H1 (cell line): ENCODE data around the gene ZNF618. TPM values are rescaled to one million over a fixed set of nuclear protein-coding genes. Genes with fewer than 3 reads are reported as not detected.

Experiments used
- CTCF ChIA-PET: fragments of 300-600 bp; sonication (Branson Sonifier 250); formaldehyde crosslinking; loops from one replicate; lab custom pipeline; 2021; ENCODE audit not compliant: partially characterized antibody; lab: Charles Lee
- POLR2A ChIA-PET: fragments of 300-600 bp; sonication (Branson Sonifier 250); formaldehyde crosslinking; loops from one replicate; lab custom pipeline; 2021; ENCODE audit warnings: inconsistent platforms; ENCODE audit not compliant: partially characterized antibody; lab: Charles Lee
- DNase-seq, 2 experiments: peaks; one replicate each; pipeline versions ENCODE4 v3.0.0 to v3.0.0-alpha.2; 2010 to 2022; ENCODE audit warnings: low spot score in 2 of 2, low read depth in 1 of 2, mixed read lengths in 1 of 2
- FAIRE-seq: peaks from 2 replicates; lab custom pipeline; 2011; peaks lifted over from hg19 to GRCh38; lab: Jason Lieb, UNC
- H2AFZ ChIP-seq: 2 replicates; pipeline ENCODE4 v1.8.1; 2012; ENCODE audit warnings: low read length, inconsistent platforms
- H2AK5ac ChIP-seq: 2 replicates; pipeline ENCODE4 v1.6.1; 2013; ENCODE audit warnings: low read depth, low read length
- H2BK120ac ChIP-seq: replicated peaks from 2 replicates; pipeline ENCODE3; 2013; ENCODE audit warnings: low read depth, low read length, inconsistent platforms
- H2BK12ac ChIP-seq: 2 replicates; pipeline ENCODE4 v1.6.1; 2013; ENCODE audit warnings: low read depth, low read length
- H2BK15ac ChIP-seq: 2 replicates; pipeline ENCODE4 v1.6.1; 2013; ENCODE audit warnings: low read length
- H2BK20ac ChIP-seq: 2 replicates; pipeline ENCODE4 v1.6.1; 2013; ENCODE audit warnings: low read length
- H2BK5ac ChIP-seq: 2 replicates; pipeline ENCODE4 v1.6.1; 2013; ENCODE audit warnings: low read depth, low read length
- H3K14ac ChIP-seq: 2 replicates; pipeline ENCODE4 v1.6.1; 2013; ENCODE audit warnings: inconsistent platforms; ENCODE audit not compliant: insufficient read length
- H3K18ac ChIP-seq: 2 replicates; pipeline ENCODE4 v1.6.1; 2013; ENCODE audit warnings: low read length; ENCODE audit errors: extremely low read depth
- H3K23ac ChIP-seq: 2 replicates; pipeline ENCODE4 v1.6.1; 2013; ENCODE audit warnings: inconsistent platforms; ENCODE audit not compliant: insufficient read length
- H3K23me2 ChIP-seq: 2 replicates; pipeline ENCODE4 v1.6.1; 2013; ENCODE audit warnings: low read depth, low read length
- H3K27ac ChIP-seq: 2 replicates; pipeline ENCODE4 v1.6.1; 2011; ENCODE audit warnings: low read depth, low read length, inconsistent platforms
- H3K27me3 ChIP-seq, 4 experiments: replicated peaks in 1 of 4; 1 replicate in 1 of 4; 2 replicates in 3 of 4; pipeline versions ENCODE4 v1.6.1 to v1.8.1; 2011 to 2013; ENCODE audit warnings: low read length in 3 of 4, mild to moderate bottlenecking in 3 of 4, inconsistent platforms in 2 of 4, mixed read lengths in 2 of 4, moderate library complexity in 1 of 4; ENCODE audit not compliant: control insufficient read depth in 3 of 4, insufficient read depth in 3 of 4; ENCODE audit errors: extremely low read depth in 1 of 4
- H3K36me3 ChIP-seq, 4 experiments: 2 replicates each; pipeline versions ENCODE4 v1.6.1 to v1.8.1; 2011 to 2013; ENCODE audit warnings: mild to moderate bottlenecking in 4 of 4, low read length in 3 of 4, moderate library complexity in 2 of 4, control low read depth in 1 of 4, inconsistent platforms in 1 of 4; ENCODE audit not compliant: insufficient read depth in 4 of 4, control insufficient read depth in 2 of 4
- H3K4ac ChIP-seq: replicated peaks from 2 replicates; pipeline ENCODE3; 2013; ENCODE audit warnings: low read length, low read depth, mixed read lengths, inconsistent platforms; ENCODE audit not compliant: insufficient read length
- H3K4me1 ChIP-seq, 4 experiments: replicated peaks in 1 of 4; 1 replicate in 1 of 4; 2 replicates in 3 of 4; pipeline versions ENCODE4 v1.6.1 to v1.8.1; 2011 to 2013; ENCODE audit warnings: low read length in 3 of 4, inconsistent platforms in 2 of 4, mixed read lengths in 1 of 4; ENCODE audit not compliant: insufficient read depth in 4 of 4, control insufficient read depth in 3 of 4
- H3K4me2 ChIP-seq, 2 experiments: 2 replicates each; pipeline versions ENCODE4 v1.6.1 to v1.8.1; 2011 to 2013; ENCODE audit warnings: low read depth in 2 of 2, low read length in 2 of 2, control low read depth in 1 of 2, inconsistent platforms in 1 of 2, mild to moderate bottlenecking in 1 of 2; ENCODE audit not compliant: insufficient read depth in 1 of 2
- H3K4me3 ChIP-seq, 4 experiments: fragments of 200-600, 300-600 bp in 1 of 4; sonication (generic), shearing (Covaris generic), sonication (Bioruptor Twin) in 1 of 4; 2 replicates each; pipeline versions ENCODE4 v1.5.1 to v1.8.1; 2011 to 2016; ENCODE audit warnings: low read length in 4 of 4, low read depth in 3 of 4, control low read depth in 2 of 4, inconsistent platforms in 2 of 4, mild to moderate bottlenecking in 2 of 4, mixed read lengths in 1 of 4, moderate library complexity in 1 of 4; ENCODE audit not compliant: insufficient read depth in 2 of 4; ENCODE audit errors: extremely low read depth in 1 of 4
- H3K56ac ChIP-seq: replicated peaks from 2 replicates; pipeline ENCODE3; 2013; ENCODE audit warnings: low read depth, mild to moderate bottlenecking, mixed read lengths, low read length, inconsistent platforms; ENCODE audit not compliant: insufficient read length
- H3K79me1 ChIP-seq: 2 replicates; pipeline ENCODE4 v1.6.1; 2013; ENCODE audit warnings: low read depth, low read length, control low read depth
- H3K79me2 ChIP-seq, 2 experiments: 2 replicates each; pipeline versions ENCODE4 v1.6.1 to v1.8.1; 2012 to 2013; ENCODE audit warnings: low read length in 2 of 2, mild to moderate bottlenecking in 2 of 2, inconsistent platforms in 1 of 2; ENCODE audit not compliant: insufficient read depth in 2 of 2, control insufficient read depth in 1 of 2
- H3K9ac ChIP-seq, 4 experiments: replicated peaks in 1 of 4; 1 replicate in 1 of 4; 2 replicates in 3 of 4; pipeline versions ENCODE4 v1.6.1 to v1.8.1; 2011 to 2013; ENCODE audit warnings: low read depth in 3 of 4, low read length in 3 of 4, control low read depth in 2 of 4, mild to moderate bottlenecking in 2 of 4, moderate library complexity in 2 of 4, inconsistent platforms in 1 of 4; ENCODE audit errors: extremely low read depth in 1 of 4
- H3K9me3 ChIP-seq, 2 experiments: 2 replicates each; pipeline versions ENCODE4 v1.6.1 to v1.8.1; 2012 to 2013; ENCODE audit warnings: mild to moderate bottlenecking in 2 of 2, moderate library complexity in 2 of 2, control low read depth in 1 of 2, inconsistent platforms in 1 of 2, low read depth in 1 of 2, low read length in 1 of 2, mixed read lengths in 1 of 2; ENCODE audit not compliant: insufficient read depth in 2 of 2
- H4K20me1 ChIP-seq, 2 experiments: replicated peaks in 1 of 2; 2 replicates each; pipeline versions ENCODE3 to v1.8.1; 2011 to 2013; ENCODE audit warnings: inconsistent platforms in 2 of 2, low read length in 2 of 2, mild to moderate bottlenecking in 1 of 2; ENCODE audit not compliant: insufficient read depth in 2 of 2, control insufficient read depth in 1 of 2
- H4K5ac ChIP-seq: 2 replicates; pipeline ENCODE4 v1.6.1; 2013; ENCODE audit warnings: low read length, low read depth, mixed read lengths, inconsistent platforms; ENCODE audit not compliant: insufficient read length
- H4K8ac ChIP-seq: 2 replicates; pipeline ENCODE4 v1.8.0; 2013; ENCODE audit warnings: mild to moderate bottlenecking, moderate library complexity, low read length, inconsistent platforms; ENCODE audit not compliant: insufficient read depth; ENCODE audit errors: extremely low read depth
- H4K91ac ChIP-seq: replicated peaks from 2 replicates; pipeline ENCODE3; 2013; ENCODE audit warnings: low read length, mixed read lengths, inconsistent platforms; ENCODE audit not compliant: insufficient read length
- EP300 ChIP-seq, 2 experiments: IDR thresholded peaks; 1 replicate in 1 of 2; 2 replicates in 1 of 2; pipeline ENCODE4 v1.6.1; 2011 to 2012; ENCODE audit warnings: low read depth in 2 of 2, low read length in 2 of 2, mild to moderate bottlenecking in 2 of 2, borderline replicate concordance in 1 of 2, inconsistent platforms in 1 of 2, moderate library complexity in 1 of 2
- JUN ChIP-seq: IDR thresholded peaks from 2 replicates; pipeline ENCODE4 v1.6.1; 2011; ENCODE audit warnings: low read depth, mild to moderate bottlenecking, improper control_type of control experiment, low read length
- RAD21 ChIP-seq, 2 experiments: IDR thresholded peaks in 1 of 2; conservative IDR thresholded peaks in 1 of 2; 2 replicates each; pipeline ENCODE4 v1.6.1; 2011; ENCODE audit warnings: low read depth in 2 of 2, low read length in 2 of 2, improper control_type of control experiment in 1 of 2, inconsistent platforms in 1 of 2, mild to moderate bottlenecking in 1 of 2, moderate library complexity in 1 of 2
- SAP30 ChIP-seq: fragments of 300-600 bp; sonication (generic); IDR thresholded peaks from 2 replicates; pipeline ENCODE4 v1.7.1; 2012; ENCODE audit warnings: low read length, moderate library complexity, mild to moderate bottlenecking, inconsistent platforms; ENCODE audit not compliant: insufficient read depth, insufficient replicate concordance
- SP4 ChIP-seq: IDR thresholded peaks from 2 replicates; pipeline ENCODE4 v1.6.1; 2012; ENCODE audit warnings: low read length, inconsistent platforms
- WGBS, 2 experiments: shearing (Covaris generic) in 1 of 2; methylation state at CpG; one replicate each; pipeline versions ENCODE4 v1.1.6 to v1.1.7; 2013 to 2015; ENCODE audit warnings: low lambda C conversion rate in 2 of 2, mixed read lengths in 2 of 2, inconsistent platforms in 1 of 2, low coverage in 1 of 2, missing lambda C conversion rate in 1 of 2; ENCODE audit not compliant: insufficient replicate concordance in 2 of 2, insufficient coverage in 1 of 2, insufficient read length in 1 of 2; ENCODE audit errors: extremely low coverage in 1 of 2, missing lambda C conversion rate in 1 of 2; 5-methylcytosine and 5-hydroxymethylcytosine counted together
- polyA plus RNA-seq, 7 experiments: library from polyadenylated mRNA; depleted of rRNA in 3 of 7; stranded (reverse) in 5 of 7; unstranded in 2 of 7; fragments of >200 nt in 5 of 7; fragments of 200-250 nt in 2 of 7; gene quantifications; 1 replicate in 5 of 7; 2 replicates in 1 of 7; 4 replicates in 1 of 7; pipeline versions ENCODE4 v1.2.1 to v1.2.3, GENCODE V29; 2011 to 2013; ENCODE audit warnings: missing spikeins in 2 of 7, mixed read lengths in 2 of 7
- total RNA-seq: library from RNA; stranded (reverse); fragmentation: NEBNext Ultra II Directional; extraction: Animal tissue kit (Norgen Biotek cat#: 25700); gene quantifications from 2 replicates; pipeline ENCODE4 v1.2.1, GENCODE V29; 2021

ZNF618 gene
- total and polyA plus RNA-seq, 2 of the 8 experiments (the other 6 are each of a cell fraction or from before 2014, with no cell fraction given): 9.6 to 28.5 TPM

DNA sequence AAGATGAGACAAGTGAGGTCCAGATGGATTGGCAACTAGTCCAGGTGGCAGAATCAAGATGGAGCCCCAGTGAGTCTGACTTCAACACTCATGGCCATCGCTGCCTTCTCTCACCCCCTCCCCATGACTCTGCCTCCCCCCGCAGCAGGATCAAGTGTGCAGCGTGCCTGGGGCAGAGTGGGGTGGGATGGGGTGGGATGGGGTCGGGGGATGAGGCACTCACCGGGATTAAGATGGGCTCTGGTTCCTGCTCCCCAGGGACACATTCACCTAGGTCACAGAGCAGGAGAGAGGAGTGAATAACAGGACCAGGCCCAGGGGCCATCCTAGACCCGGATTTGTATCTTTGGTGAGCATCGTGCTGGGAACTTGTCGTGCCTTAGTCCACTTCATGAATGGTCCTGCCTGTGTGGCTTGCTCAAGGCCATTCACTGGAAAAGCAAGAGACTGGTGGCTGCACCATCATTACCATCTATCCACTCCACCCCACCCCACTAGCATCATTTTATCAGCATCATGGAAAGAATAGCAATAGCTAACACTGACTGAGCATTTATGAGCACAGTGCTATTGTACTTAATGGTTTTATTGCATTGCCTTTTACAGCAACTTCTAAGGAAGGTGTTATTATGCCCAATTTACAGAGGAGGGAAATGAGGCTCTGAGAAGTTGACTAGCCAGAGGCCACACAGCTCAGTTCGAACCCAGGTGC is 193.5 kb downstream of the ZNF618 start:
- Histone ChIP-seq H3K79me2 (no peaks in the 10 kb centered on the region), H2AFZ (no peak overlapping the region), H4K8ac (no peak overlapping the region), H3K18ac (no peak overlapping the region), H3K36me3 (no peaks in the 10 kb centered on the region), H2BK12ac (0 out of 2 replicates have a peak overlapping the region, but pooled peaks have one; percentile 27), H3K23ac (no peak overlapping the region), H2BK120ac (no peak overlapping the region), H3K4me2 (no peak overlapping the region), H3K27me3 (no peaks in the 10 kb centered on the region), H2BK20ac (no peak overlapping the region), H4K20me1 (no peaks in the 10 kb centered on the region), H4K5ac (no peak overlapping the region), H2BK5ac (no peak overlapping the region), H3K4me3 (no peak overlapping the region), H3K4me1 (no peaks in the 10 kb centered on the region), H3K56ac (no peak overlapping the region), H2BK15ac (no peak overlapping the region), H2AK5ac (no peak overlapping the region), H3K9me3 (no peaks in the 10 kb centered on the region), H3K27ac (no peak overlapping the region), H4K91ac (no peak overlapping the region), H3K14ac (no peak overlapping the region), H3K4ac (no peak overlapping the region), H3K79me1 (no peaks in the 10 kb centered on the region), H3K9ac (no peak overlapping the region), H3K23me2 (no peaks in the 10 kb centered on the region; the same call in 1 of the 2 replicates)
- POLR2A ChIA-PET: no interaction called here
- TF ChIP-seq RAD21 (IDR thresholded peaks at IDR 0.05 in 1 of 2, conservative IDR thresholded peaks at IDR 0.05 in 1 of 2; ENCODE audit: low read depth in 2 of 2, low read length in 2 of 2) (no peak), JUN (no peak), SAP30 (no peak), EP300 (IDR thresholded peaks at IDR 0.05; ENCODE audit: borderline replicate concordance in 1 of 2, low read depth in 2 of 2, low read length in 2 of 2) (no peak), SP4 (no peak)
- no peak for DNase-seq
- FAIRE-seq: no peak
- CTCF ChIA-PET: interaction anchor here (1.1 kb wide), 1 partner anchor 332 kb away, joined by 3 read pairs; no protein-coding TSS in a partner anchor
- 85% methylated on average over 6 of the region's 9 CpGs; no CpG with 5 or more reads in 1 of the 2 experiments for WGBS, 2 experiments
